Activated CD8-positive, alpha-beta memory T cell treated with anti-CD3 and anti-CD28 coated beads, Interleukin-2, amount 50 U/mL, for 24 hours (primary cell): Measurements from ENCODE around the gene FOXR2.

Experiments
- DNase-seq: peaks from one replicate; pipeline ENCODE4 v3.0.0-alpha.2; 2020; ENCODE audit errors: extremely low read depth

The FOXR2 gene

DNA sequence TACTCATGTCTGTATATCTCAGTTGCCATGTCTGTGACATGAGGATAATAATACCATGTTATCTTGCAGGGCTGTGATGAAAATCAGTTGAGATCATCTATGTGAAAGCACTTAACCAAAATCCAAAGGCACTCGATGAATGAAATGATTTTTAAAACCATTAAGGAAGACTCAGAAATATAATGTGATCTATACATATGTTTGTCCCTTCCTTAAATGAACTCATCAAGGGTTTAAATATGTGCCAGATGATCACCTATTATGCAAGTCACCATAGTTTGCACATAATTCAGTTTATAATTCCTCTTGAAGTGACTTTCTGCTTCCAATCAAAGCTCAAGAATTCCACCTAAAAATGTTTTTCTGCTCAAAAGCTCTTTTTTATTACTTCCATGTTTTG is at the start of gene FOXR2:
TSS of gene FOXR2 (plus strand) at position 301 of the 400 bp plus-strand sequence. CDS start 312 bp downstream, outside the sequence.
- no peak for DNase-seq

GRCh38 chrX:55579115-55579514 is 44.1 kb upstream of the FOXR2 start:
- DNase-seq = no peak

DNA sequence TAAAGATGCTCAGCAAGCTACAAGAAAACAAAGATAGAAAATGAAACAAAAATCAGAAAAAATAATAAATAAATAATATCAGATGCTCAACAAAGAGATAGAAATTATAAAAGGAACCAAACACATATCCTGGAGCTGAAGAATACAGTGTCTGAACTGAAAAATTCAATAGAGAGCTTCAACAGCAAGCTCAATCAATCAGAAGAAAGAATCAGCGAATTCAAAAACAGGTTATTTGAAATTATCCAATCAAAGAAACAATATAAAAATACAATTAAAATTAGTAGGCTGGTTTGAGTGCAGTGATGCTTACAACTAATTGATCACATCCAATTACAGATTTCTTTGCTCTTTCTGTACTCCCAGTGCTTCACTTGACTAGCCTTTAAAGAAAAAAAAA is 40.8 kb upstream of the FOXR2 start:
- DNase-seq = no peak

- DNase-seq = no peak
Observed at GRCh38 chrX:55593296-55593695, 29.9 kb upstream of the FOXR2 start.

DNA sequence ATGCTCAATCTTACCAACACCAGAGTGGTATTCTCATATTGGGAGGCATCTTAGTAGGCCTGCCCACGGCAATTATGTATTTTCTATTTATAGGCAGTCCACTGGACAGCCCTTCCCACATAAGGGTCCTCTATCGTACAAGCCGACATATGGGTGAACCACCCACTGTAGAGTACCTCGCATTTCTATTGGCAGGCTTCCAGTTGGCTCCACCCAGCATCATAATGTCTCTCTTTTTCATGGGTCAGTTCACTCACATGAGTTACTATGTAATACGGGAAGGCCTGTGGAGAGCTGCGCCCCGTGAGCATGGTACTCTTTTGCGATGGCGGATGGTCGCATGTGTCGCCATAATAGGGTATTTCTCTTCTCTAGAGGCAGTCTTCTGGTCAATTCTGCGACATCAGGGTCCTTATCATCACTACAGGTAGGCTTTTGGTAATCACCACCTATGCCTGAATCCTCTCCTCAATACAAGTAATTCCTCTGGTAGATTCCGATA is 29.4 kb upstream of the FOXR2 start:
- DNase-seq = no peak

DNA sequence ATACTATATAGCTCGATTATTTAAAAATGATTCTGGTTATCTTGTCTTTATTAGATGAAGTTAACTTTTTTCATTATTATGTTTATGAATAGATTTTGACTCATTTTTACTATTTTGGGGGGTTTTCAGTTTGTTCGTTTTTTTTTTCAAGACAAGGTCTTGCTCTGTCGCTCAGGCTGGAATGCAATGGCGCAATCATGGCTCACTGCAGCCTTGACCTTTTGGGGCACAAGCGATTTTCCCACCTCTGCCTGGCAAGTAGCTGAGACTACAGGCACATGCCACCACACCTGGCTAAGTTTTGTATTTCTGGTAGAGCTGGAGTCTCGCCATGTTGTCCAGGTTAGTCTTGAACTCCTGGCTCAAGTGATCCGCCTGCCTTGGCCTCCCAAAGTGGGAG is 24.9 kb upstream of the FOXR2 start:
- no peak for DNase-seq

- no peak for DNase-seq
Observed at GRCh38 chrX:55619547-55619946, 3.7 kb upstream of the FOXR2 start.

DNA sequence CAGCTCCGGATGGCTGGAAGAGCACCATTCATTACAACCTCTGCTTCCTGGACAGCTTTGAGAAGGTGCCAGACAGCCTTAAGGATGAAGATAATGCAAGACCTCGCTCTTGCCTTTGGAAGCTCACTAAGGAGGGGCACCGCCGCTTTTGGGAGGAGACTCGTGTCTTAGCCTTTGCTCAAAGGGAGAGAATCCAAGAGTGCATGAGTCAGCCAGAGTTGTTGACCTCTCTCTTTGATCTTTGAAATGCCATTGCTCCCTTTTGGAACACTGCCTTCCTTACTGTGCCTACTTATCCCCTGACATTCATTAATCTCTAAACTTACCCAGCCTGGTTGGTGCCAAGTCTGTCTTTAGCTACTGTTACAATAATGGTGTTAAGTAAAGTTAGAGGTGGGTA is 1.2 kb downstream of the FOXR2 start:
- no peak for DNase-seq

- no peak for DNase-seq
Observed at GRCh38 chrX:55636109-55636508, 12.9 kb downstream of the FOXR2 start.

- no peak for DNase-seq
Observed at GRCh38 chrX:55638933-55639332, 15.7 kb downstream of the FOXR2 start.

GRCh38 chrX:55640854-55641253 is 17.7 kb downstream of the FOXR2 start:
- DNase-seq = no peak

DNA sequence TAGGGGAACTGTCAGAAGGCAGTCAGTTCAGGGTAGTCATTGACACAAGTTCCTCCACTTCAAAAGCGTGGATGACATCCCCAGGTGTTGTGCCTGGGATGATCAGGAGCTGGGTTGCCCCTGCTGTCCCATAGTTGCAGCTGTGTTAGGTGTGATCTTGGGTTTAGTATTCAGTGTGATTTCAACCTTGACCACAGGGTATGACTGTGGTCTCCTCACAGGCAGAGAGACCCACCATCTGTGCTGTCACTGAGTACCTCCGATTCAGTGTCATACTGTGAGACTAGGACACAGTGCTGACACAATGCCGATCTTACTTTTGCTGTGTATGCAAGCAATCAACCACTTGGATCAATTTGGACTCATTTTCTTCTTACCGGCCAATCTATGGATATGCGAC is 25.2 kb downstream of the FOXR2 start:
- DNase-seq = no peak

DNA sequence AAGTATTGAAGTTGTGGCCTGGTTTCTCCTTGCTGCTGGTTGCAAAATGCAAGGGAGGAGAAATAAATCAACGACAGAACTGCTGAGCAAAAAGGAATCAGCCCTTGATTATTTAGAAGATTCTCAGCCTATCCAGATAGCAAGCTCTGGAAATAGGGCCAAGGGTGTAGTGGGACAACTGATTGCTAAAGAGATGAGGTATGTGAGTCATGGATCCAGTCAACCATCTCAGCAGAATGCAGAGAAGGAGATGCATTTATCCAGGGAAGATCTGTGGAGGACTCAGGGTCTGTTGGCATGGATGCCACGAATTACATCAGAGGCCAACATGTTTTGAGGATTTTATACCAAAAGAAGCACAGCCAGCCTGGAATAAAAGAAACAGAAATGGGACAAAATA is 36.7 kb downstream of the FOXR2 start:
- DNase-seq = no peak

DNA sequence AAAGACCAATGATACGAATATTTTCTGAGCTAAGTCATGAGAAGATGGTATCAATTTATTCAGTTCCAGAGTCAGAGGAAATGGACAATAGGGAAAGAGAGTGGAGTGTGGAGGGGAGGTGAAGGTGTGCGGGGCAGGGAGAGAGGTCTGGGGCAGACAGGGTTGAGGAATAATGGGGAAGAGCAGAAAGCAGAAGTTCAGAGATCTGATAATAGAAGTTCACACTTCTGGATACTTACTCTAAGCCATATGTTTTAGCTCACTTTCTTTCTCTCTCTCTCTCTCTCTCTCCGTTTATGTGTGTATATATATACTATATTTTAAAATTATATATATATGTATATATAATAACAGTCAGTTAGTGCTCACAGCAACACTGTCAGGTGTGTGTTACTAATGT is 40.4 kb downstream of the FOXR2 start:
- no peak for DNase-seq

- DNase-seq = no peak
Observed at GRCh38 chrX:55668084-55668483, 44.9 kb downstream of the FOXR2 start.
